NCI-H2171 treated with DMSO at 0.1 percent for 48 hours (cell line): ENCODE data around the gene PACRG.

Source experiments
- DNase-seq: peaks from one replicate; lab custom pipeline; 2025; lab: John Stamatoyannopoulos, UW

Gene PACRG

GRCh38 chr6:163179721-163180120 is 451.9 kb downstream of the PACRG start:
- DNase-seq = no peak

DNA sequence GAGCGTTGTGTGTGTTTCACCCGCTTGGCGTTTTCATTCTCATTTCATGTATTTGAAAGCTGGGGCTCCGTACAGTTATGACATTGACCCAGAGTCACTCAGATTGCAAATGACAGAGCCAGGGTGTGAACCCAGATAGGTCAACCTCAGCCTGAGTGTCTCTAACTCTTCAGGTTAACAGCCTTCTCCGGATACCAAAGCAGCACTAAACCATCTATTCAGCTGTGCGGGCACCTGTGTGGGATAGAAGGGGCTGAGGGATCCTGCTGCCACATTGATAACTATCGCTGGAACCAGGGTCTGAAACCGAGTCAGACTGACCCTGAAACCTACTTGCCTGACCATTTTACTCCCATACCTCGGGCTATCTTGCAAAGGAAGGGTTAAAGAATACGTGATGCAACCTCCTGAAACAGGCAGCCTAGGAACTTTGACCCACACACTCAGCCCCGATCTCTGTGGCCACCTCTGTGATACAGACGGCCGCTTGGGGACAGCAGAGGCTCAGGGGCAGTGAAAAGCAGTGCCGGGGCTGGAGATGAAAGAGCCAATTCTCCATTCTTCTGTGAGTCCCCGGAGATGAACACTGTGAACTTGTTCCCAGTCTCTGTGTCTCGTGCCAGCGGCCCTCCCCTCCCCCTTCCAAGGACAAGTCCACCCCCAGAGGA is 453.2 kb downstream of the PACRG start:
- no peak for DNase-seq

DNA sequence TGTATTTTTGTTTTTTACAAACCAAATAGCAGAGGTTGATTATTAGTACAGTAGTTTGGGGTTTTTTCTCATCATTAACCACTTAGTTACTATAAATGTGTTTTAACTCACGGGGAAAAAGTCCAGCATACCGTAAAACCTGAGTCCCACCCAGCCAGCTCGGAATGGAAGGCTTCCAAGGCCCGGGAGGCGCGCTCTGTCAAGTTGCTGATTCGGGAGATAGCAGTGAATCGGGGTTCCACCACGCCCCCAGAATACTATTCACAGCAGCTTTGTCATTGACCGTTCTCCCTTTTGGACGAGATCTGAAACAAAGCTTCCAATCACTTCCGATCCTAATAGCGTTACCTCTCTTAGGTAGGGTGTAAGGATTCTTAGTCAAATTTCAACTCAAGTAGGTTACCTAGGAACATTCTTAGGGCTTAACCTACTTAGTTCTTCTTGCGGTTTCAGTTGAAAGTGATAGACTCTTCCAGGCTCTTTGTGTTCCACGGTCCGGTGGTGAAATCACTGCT is 453.9 kb downstream of the PACRG start:
- no peak for DNase-seq

- no peak for DNase-seq
Observed at GRCh38 chr6:163182696-163183095, 454.9 kb downstream of the PACRG start.

DNA sequence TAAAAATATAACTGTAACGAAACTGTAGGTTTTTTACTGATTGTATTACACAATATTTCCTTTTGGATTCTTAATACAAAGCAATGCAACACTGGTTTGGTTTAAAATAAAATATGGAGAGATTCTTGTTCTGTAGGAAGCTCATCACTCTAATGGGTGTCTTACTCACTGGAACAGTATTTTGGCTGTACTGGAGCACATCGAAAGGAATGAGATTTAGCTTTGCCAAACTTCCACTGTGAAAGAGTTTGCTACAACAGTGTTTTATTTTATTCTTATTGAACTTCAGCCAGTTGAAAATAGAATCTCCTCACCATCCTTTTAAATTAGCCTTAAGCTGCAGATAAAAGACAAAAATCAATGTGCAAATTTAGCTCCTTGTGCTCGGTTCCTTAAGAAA is 456.0 kb downstream of the PACRG start:
- no peak for DNase-seq

DNA sequence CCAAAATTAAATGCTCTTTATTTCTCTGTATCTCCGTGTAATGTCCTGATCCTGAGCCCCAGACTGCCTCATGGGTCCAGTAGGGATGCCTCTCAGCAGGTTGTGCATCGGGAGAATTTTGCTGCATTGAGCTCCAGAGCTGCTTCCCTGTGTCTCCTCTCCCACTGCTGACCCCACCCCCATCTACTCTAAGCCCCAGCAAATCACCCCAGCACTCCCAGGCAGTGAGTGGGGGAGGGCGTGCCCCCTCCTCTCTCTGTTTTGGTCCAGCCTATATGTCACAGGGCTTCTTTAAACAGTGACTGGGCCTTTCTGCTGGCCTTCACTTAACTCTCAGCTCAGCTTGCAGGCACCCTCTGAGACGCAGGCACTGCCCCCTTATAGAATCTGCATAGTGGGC is 458.0 kb downstream of the PACRG start:
- DNase-seq = no peak

DNA sequence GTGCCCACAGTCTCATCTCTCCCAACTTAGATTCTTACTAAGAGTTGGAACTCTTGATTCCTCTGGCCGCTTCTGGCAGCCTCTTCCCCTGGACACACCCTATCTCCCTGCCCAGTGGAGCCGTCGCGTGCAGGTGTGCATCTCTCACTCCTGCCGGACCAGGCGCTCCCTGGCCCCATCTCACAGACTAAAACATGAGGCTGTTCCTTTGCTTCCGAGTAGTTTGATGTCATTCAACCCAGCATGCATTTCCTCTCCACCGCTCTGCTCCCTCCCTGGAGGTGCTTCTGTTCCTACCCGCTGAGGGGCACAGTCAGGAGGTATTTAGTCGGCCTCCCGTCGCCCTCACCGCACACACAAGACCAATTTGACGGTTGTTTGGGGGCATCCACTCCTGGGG is 458.8 kb downstream of the PACRG start:
- no peak for DNase-seq

DNA sequence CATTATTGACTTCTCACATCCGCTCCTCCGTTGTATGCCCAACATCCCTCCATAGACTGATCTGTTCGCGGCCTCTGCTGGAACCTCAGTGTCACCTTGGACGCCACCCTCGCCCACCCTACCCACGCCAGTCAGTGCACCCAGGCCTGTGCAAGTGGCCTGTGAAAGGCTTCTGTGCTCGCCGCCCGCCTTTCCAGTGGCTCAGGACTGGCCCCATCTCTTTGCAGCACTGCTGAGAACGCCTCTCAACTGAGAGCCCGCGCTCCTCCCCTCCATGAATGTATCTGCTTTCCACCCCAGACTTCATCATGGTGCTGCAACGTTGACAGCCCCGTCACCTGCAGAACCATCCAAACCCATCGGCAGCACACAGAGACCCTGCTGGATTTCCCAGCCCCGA is 459.4 kb downstream of the PACRG start:
- DNase-seq = no peak

DNA sequence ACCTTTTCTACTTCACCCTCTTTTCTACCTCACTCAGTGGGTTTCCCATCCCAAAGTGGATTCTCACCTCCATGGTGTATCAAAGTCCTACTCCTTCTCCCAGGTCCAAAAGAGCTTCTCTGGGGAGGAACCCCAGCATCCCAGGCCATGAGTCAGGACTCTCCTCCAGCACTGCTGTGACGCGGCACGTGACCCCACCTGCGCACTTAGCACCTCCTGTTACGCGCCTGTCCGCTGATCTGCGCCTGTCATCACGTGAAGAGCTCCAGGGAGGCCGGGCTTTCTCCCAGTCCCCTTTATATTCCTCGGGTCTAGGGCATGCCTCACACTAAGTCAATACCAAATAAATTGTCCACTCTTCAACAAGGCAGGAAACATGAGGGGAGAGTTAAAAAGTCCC is 459.8 kb downstream of the PACRG start:
- no peak for DNase-seq

- DNase-seq = no peak
Observed at GRCh38 chr6:163188746-163189145, 461.0 kb downstream of the PACRG start.

GRCh38 chr6:163189609-163190008 is 461.8 kb downstream of the PACRG start:
- no peak for DNase-seq

DNA sequence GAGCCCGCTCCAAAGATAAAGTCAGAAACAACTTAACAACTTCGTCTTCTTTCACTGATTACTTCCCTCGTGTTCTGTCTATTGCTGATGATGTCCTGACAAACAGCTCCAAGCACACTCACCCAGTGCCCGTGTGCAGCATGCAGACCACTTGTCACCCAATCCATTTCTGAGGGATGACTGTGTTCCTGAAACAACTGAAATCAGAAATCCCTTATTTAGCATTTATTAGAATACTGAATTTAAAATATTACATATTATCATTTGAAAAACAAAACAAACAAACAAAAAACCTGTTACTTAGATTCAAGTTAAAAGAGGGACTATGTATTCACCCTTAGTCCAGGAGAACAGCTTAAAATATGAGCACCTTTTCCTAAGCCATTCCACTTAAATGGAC is 463.0 kb downstream of the PACRG start:
- no peak for DNase-seq

DNA sequence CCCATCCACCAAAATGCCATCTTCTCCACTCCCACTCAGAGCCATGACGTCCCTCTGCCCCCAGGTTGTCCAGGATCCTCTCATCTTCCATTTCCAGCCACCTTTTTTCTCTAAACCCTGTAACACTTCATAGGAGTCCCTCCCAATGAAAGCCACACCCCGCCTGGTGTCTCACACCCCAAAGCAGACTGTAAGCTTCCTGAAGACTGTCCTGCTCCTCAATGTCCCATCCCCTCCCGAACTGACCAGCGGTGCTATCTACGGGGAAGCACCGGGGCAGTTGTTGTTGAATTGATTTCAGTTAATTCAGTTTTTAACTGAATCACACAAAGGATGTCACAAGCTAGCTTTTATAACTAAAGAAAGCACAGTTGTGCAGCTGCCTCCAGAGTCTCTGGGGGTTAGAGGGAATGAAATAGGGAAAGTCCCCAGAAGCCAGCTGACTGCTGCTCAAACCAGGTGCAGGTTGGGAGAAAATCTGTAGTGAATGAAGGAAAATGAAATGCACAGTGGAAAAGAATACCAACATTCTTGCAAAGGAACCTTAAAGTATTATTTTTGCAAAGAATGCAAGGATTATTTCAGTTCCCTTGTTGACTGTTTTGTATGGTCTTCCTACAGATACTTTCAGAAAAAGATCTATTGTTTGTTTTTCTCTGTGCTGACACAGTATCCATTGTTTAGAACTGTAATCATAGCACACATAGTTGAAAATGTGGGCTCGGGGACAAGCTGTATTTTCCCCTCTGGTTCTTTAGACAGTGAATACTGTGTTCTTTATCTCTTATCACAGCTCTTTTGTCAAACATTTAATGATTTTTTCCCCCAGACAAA is 464.1 kb downstream of the PACRG start:
- peak; percentile 12 for DNase-seq

DNA sequence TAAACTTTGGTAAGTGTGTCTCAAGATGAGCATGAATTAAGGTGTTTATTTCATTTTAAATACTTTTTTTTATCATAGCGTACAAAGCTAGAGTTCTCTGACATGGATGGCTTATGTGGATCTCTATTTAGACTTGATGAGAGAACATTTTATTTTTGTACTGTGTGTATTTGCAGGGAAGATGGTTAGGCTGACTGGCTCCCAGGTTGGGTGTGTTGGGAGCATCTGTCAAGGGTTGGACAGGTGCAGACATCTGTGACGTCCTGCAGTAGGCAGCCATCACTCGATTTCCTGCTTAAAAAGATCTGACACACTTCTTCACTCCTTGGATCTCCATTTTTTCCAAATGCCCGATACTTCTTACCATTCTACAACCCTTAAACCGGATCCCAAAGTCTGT is 464.8 kb downstream of the PACRG start:
- DNase-seq = peak; percentile 63

DNA sequence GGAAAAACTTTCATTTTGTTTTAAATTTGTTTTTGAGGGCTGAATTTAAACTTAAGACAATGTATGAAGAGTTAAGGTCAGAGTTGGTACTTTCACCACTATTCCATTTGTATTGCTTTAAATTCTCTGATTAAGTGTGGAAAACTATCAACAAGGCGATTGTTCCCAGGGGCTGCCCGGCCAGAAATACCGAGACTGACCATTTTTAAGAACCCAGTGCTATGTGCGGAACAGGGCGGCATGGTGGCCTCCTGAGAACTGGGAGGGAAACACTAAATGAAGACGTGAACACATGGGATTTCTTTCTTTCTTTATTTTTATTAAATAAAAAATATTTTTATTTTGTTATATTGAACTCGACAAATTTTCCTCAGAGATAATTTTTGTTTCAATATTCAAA is 465.6 kb downstream of the PACRG start:
- DNase-seq = no peak

DNA sequence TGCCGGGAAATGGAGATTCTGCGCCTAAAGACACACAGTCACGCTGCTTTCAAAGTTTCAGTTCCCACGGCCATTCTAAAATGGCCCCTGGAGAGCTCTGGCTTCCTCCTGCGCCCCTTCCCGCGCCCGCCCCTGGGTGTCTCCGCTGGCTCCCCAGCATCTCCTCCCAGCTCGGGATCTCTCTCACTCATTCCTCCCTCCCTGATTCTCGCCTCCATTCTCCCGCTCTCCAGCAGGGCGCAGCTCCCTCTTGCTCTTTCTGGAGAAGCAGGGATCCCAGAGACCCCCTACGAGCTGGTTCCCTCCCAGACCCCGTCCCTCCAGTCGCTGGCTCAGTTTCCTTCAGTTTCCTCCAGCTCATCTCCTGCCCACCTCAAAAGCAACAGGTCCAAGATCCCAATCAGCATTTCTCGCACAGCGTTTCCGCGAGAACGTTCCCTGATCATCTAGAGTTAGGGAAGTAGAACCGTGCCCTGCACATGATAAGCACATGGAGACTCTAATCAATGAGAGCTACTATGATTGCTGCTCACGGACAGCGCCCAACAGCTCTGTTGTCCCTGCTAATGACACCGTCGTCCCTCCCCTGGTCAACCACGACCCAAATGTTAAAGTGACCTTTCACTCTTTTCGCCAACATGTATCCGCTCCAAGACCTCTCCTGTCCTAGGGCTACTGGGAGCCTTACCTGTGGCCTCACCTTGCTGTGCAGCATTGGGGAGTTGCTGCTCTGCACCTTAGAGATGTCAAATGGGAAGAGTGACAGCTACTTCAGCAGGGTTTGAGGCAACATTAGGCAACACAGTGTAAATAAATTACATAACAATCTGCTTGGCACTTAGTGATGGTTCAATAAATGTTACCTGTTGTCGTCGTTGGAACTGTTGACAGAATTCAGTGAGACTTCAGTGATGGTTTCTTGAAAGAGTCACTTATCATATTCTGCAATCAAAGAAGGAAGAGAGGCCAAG is 468.2 kb downstream of the PACRG start:
- no peak for DNase-seq

DNA sequence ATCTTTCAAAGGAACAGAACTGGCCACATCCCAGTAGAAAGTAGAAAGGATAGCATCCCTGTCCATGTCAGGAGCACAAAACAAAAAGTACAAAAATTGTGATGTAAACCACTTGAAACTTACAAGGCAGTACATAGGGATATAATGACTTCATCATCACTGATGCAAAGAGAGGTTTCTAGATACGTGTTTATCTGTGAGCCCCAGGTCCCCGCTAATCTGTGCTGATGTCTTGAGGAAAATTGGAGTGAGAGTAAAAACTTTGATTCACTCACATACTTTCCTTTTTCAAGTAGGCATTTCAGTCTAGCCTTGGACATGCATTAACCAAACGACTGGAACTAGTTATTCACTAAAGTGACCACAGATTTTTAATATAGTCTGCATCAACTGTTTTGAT is 470.1 kb downstream of the PACRG start:
- DNase-seq = no peak

- DNase-seq = no peak
Observed at GRCh38 chr6:163198396-163198795, 470.6 kb downstream of the PACRG start.

- no peak for DNase-seq
Observed at GRCh38 chr6:163199371-163199770, 471.6 kb downstream of the PACRG start.

DNA sequence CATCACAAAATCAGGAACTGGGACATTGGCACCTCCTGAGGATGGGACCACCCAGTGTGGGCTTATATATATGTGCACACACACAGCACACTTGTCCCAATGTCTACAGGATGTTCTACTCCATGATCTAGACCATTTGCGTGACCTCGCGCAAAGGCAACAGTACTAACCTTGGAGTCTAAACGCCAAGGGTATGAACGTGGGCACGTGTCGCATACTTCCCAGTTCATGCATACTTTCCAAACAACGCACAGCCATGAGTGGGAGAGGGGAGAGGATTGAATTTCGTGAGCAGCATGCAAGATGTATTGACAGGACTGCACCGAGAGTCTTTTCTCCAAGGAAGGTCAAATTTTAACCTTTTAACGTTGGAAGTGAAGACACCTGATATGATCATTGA is 472.5 kb downstream of the PACRG start:
- no peak for DNase-seq

GRCh38 chr6:163200694-163201093 is 472.9 kb downstream of the PACRG start:
- DNase-seq = no peak

GRCh38 chr6:163201855-163202254 is 474.1 kb downstream of the PACRG start:
- no peak for DNase-seq
